HepG2 (cell line): ENCODE measurements around the gene CPNE5. TPM values are rescaled to one million over a fixed set of nuclear protein-coding genes. Genes with fewer than 3 reads are reported as not detected.

Experiments used
- ARID5B ChIP-seq: IDR thresholded peaks from 2 replicates; pipeline ENCODE4 v1.4.0; 2020; ENCODE audit warnings: mild to moderate bottlenecking, missing genetic modification reagents
- BCL6 ChIP-seq: IDR thresholded peaks from 2 replicates; pipeline ENCODE4 v1.6.1; 2016; ENCODE audit warnings: missing genetic modification reagents, missing compliant biosample characterization
- CEBPB ChIP-seq: IDR thresholded peaks from 2 replicates; pipeline ENCODE4 v1.6.1; 2011; ENCODE audit warnings: low read depth, low read length, improper control_type of control experiment, borderline replicate concordance
- HNF4A ChIP-seq: sonication (generic); formaldehyde crosslinking; IDR thresholded peaks from 2 replicates; pipeline ENCODE4 v1.4.0; 2020; ENCODE audit warnings: missing genetic modification reagents
- MYPOP ChIP-seq: sonication (generic); formaldehyde crosslinking; IDR thresholded peaks from 2 replicates; pipeline ENCODE4 v1.8.1; 2023; ENCODE audit warnings: mild to moderate bottlenecking, moderate library complexity, missing genetic modification reagents
- PHF20 ChIP-seq: sonication (generic); formaldehyde crosslinking; IDR thresholded peaks from 2 replicates; pipeline ENCODE4 v1.5.0; 2020; ENCODE audit warnings: mild to moderate bottlenecking, missing genetic modification reagents
- PLRG1 ChIP-seq: fragments of 450-650 bp; conservative IDR thresholded peaks from 2 replicates; pipeline ENCODE4 v1.6.1; 2016
- POLR2A ChIP-seq, 2 experiments: IDR thresholded peaks; 2 replicates each; pipeline ENCODE4 v1.6.1; 2011; ENCODE audit warnings: low read depth in 2 of 2, low read length in 2 of 2, mild to moderate bottlenecking in 1 of 2, moderate library complexity in 1 of 2; ENCODE audit not compliant: insufficient read depth in 1 of 2
- POLR2G ChIP-seq: fragments of 200-400 bp; formaldehyde crosslinking; IDR thresholded peaks from 2 replicates; pipeline ENCODE4 v1.6.1; 2018; ENCODE audit warnings: mild to moderate bottlenecking, low read depth, low read length, moderate library complexity
- RARA ChIP-seq: IDR thresholded peaks from 2 replicates; pipeline ENCODE4 v1.6.1; 2016; ENCODE audit warnings: missing genetic modification reagents, missing compliant biosample characterization
- SP4 ChIP-seq: sonication (generic); formaldehyde crosslinking; IDR thresholded peaks from 2 replicates; pipeline ENCODE4 v1.8.1; 2023; ENCODE audit warnings: mild to moderate bottlenecking, missing genetic modification reagents
- SRSF9 ChIP-seq: fragments of 200-400 bp; formaldehyde crosslinking; IDR thresholded peaks from 2 replicates; pipeline ENCODE4 v1.6.1; 2018; ENCODE audit warnings: borderline replicate concordance, mild to moderate bottlenecking, low read depth, low read length; ENCODE audit not compliant: insufficient read depth, poor library complexity, severe bottlenecking
- ZBTB1 ChIP-seq: sonication (generic); formaldehyde crosslinking; IDR thresholded peaks from 2 replicates; pipeline ENCODE4 v1.4.0; 2020; ENCODE audit warnings: missing genetic modification reagents, borderline replicate concordance
- ZBTB42 ChIP-seq: sonication (generic); formaldehyde crosslinking; IDR thresholded peaks from 2 replicates; pipeline ENCODE4 v1.5.0; 2020; ENCODE audit warnings: mild to moderate bottlenecking, missing genetic modification reagents
- ZFP90 ChIP-seq: sonication (generic); formaldehyde crosslinking; IDR thresholded peaks from 2 replicates; pipeline ENCODE4 v1.8.0; 2022; ENCODE audit warnings: missing genetic modification reagents, mild to moderate bottlenecking, inconsistent platforms, borderline replicate concordance
- ZMYM3 ChIP-seq: sonication (generic); formaldehyde crosslinking; IDR thresholded peaks from 2 replicates; pipeline ENCODE4 v1.5.1; 2020; ENCODE audit warnings: mild to moderate bottlenecking, missing genetic modification reagents
- ZNF362 ChIP-seq: sonication (generic); formaldehyde crosslinking; IDR thresholded peaks from 2 replicates; pipeline ENCODE4 v1.4.0; 2020; ENCODE audit warnings: missing genetic modification reagents, mild to moderate bottlenecking, borderline replicate concordance
- ZNF614 ChIP-seq: IDR thresholded peaks from 2 replicates; pipeline ENCODE4 v1.6.1; 2018; ENCODE audit warnings: missing biosample characterization, missing genetic modification reagents, inconsistent platforms, borderline replicate concordance
- ZNF615 ChIP-seq: sonication (generic); formaldehyde crosslinking; IDR thresholded peaks from 2 replicates; pipeline ENCODE4 v1.5.0; 2020; ENCODE audit warnings: mild to moderate bottlenecking, missing genetic modification reagents, borderline replicate concordance
- ZNF629 ChIP-seq: sonication (generic); formaldehyde crosslinking; conservative IDR thresholded peaks from 2 replicates; pipeline ENCODE4 v1.5.0; 2020; ENCODE audit warnings: missing genetic modification reagents
- ZNF772 ChIP-seq: sonication (generic); formaldehyde crosslinking; IDR thresholded peaks from 2 replicates; pipeline ENCODE4 v1.5.0; 2020; ENCODE audit warnings: mild to moderate bottlenecking, missing genetic modification reagents
- ZNF816 ChIP-seq: sonication (generic); formaldehyde crosslinking; IDR thresholded peaks from 2 replicates; pipeline ENCODE4 v1.8.0; 2022; ENCODE audit warnings: missing genetic modification reagents, mild to moderate bottlenecking, borderline replicate concordance
- polyA plus RNA-seq, 8 experiments: library from polyadenylated mRNA; depleted of rRNA in 3 of 8; stranded (reverse) in 7 of 8; unstranded in 1 of 8; fragments of >200 nt; fragmentation: Illumina TruSeq in 4 of 8; extraction: Trizol in 4 of 8; gene quantifications; 2 replicates each; pipeline versions ENCODE4 v1.2.1 to v1.2.3, GENCODE V29; 2011 to 2016; ENCODE audit warnings: low read depth in 4 of 8, missing spikeins in 1 of 8, mixed read lengths in 1 of 8; ENCODE audit not compliant: insufficient read depth in 1 of 8
- total RNA-seq, 5 experiments: library from RNA; depleted of rRNA; stranded (reverse); fragments of >200 nt; fragmentation: Illumina TruSeq; extraction: Trizol; gene quantifications; 2 replicates each; pipeline ENCODE4 v1.2.3, GENCODE V29; 2016; ENCODE audit warnings: low read depth in 1 of 5
- TF ChIP-seq, protein P1 (sequence below): sonication (generic); formaldehyde crosslinking; IDR thresholded peaks from 2 replicates; pipeline ENCODE4 v1.5.0; 2020; ENCODE audit warnings: missing genetic modification reagents

CPNE5 gene
- total and polyA plus RNA-seq, 2 of the 13 experiments (the other 11 are each of a cell fraction or from before 2014, with no cell fraction given) = 0.16 TPM; not detected in 1

DNA sequence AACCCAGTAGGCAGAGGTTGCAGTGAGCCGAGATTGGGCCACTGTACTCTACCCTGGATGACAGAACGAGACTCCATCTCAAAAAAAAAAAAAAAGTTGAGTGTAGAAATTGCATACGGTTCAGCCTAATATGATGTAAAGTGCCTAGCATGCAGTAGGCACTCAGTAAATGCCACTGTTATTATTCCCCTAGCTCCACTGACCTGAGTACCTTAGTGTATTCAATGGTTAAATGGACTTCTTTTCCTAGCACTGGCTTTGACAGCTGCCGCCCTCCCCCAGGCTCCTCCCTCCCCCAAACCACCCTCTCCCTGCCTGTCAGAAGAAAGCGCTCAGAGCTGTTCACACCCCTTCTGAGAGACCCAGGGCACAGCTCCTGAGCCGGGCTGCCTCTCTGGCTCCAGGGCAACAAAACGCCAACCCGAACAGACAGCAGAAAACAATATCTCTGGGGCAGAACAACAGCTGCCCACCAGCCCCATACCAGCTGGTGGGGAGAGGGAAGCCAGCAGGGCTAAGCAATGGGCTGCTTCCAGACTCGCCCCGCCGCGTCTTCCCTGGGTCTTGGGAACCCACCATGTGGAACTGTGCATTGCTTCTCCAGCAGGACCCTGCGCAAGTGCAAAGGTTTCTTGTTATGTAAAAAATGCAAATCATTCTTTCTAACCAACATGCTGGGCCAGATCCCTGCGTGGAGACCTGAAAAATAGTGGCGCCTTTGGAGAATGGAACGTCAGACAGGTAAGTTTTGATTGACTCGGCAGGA lies 4.5 kb downstream of the CPNE5 start (continued):
- TF ChIP-seq ZNF614 (CRISPR knock-in tag) (peak; percentile 44; the same call in 1 of the 2 replicates), ZNF615 (CRISPR knock-in tag) (no peak), ZNF772 (0 out of 2 replicates have a peak, but pooled peaks have one; percentile 36), MYPOP (CRISPR knock-in tag) (no peak), ZNF816 (CRISPR knock-in tag) (no peak), CEBPB (no peak), POLR2G (peak; percentile 31; the same call in 1 of the 2 replicates), POLR2A (IDR thresholded peaks at IDR 0.05; ENCODE audit: insufficient read depth in 1 of 2, low read depth in 2 of 2, low read length in 2 of 2) (peak in 1 of 2 experiments; percentile 23; a peak in 1 of 4 replicates), PLRG1 (no peak), PHF20 (no peak), SRSF9 (no peak), RARA (CRISPR knock-in tag) (no peak), ZFP90 (CRISPR knock-in tag) (no peak), ZBTB42 (CRISPR knock-in tag) (no peak), SP4 (no peak), HNF4A (CRISPR knock-in tag) (0 out of 2 replicates have a peak, but pooled peaks have one; percentile 62), ZBTB1 (CRISPR knock-in tag) (no peak), ZNF629 (CRISPR knock-in tag) (no peak), ZMYM3 (CRISPR knock-in tag) (peak; percentile 24; the same call in 1 of the 2 replicates), BCL6 (CRISPR knock-in tag) (no peak), ARID5B (CRISPR knock-in tag) (0 out of 2 replicates have a peak, but pooled peaks have one; percentile 15), ZNF362 (CRISPR knock-in tag) (no peak)
- TF ChIP-seq, protein P1, sequence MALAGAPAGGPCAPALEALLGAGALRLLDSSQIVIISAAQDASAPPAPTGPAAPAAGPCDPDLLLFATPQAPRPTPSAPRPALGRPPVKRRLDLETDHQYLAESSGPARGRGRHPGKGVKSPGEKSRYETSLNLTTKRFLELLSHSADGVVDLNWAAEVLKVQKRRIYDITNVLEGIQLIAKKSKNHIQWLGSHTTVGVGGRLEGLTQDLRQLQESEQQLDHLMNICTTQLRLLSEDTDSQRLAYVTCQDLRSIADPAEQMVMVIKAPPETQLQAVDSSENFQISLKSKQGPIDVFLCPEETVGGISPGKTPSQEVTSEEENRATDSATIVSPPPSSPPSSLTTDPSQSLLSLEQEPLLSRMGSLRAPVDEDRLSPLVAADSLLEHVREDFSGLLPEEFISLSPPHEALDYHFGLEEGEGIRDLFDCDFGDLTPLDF = no peak
